Stimulated activated CD4-positive, alpha-beta T cell treated with anti-CD3 and anti-CD28 coated beads, Interleukin-15, amount 100 ng/mL, for 48 hours (primary cell): ENCODE results near the gene TSPAN5.
A peak's percentile ranks its signal among the peaks of the same experiment; 100 is the strongest.
"Not testable (repeated sequence)": the region's sequence is repeated elsewhere in the genome, so short reads cannot be mapped to it uniquely, and the experiment has no call there.

ENCODE experiments used
- DNase-seq, 2 donors: peaks; one replicate each; pipeline ENCODE4 v3.0.0-alpha.2; 2020; ENCODE audit warnings: low read depth in 2 of 2

TSPAN5 gene

DNA sequence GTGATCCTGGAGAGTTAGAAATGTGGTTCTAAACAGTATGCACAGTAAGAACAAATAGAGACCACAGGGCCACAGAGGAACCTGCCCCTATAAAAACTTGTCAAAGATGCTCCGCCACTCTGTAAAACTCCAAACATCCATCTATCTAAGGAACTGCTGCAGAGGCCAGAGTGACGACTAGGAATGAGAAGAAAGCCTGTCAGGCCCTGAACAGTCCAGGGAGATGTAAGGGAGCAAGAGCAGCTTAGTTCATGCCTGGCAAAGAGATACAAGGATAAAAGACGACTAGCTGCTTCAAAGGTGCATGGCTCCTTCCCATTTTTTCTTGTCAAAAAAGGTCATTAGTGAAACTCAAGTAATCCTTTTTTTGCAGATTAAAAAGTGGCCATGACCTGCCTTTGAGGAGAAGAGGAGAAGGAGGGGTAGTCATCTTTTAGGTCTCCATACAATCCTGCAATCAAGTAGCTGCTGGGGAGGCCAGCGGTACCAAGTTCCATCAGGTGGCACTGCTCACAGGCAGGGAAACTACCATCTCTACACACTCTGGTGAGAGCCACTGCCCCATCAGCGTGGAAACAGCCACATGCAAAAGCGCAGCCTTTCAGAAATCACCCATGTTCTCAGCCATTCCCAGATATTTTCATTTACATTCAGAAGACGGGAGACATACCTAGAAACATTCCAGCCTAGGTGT is 162.1 kb downstream of the TSPAN5 start:
- no peak for DNase-seq

DNA sequence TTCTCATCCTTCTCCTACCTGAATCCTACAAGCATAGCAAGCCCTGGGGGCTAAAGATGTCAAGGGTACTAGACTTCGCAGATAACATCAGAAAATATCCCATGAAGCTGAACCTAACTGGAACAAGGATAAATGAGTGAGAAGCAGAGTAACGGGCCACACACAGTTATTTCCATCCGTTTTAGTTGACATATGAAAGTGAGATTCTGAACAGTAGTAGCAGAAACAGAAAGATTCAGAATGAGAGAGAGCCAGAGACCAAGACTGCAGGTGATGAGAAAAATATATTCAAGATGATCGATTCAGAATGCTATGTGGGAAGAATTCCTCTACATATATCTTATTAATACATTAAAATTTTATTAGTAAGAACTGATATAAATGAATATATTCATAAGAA is 165.1 kb downstream of the TSPAN5 start:
- no peak for DNase-seq

DNA sequence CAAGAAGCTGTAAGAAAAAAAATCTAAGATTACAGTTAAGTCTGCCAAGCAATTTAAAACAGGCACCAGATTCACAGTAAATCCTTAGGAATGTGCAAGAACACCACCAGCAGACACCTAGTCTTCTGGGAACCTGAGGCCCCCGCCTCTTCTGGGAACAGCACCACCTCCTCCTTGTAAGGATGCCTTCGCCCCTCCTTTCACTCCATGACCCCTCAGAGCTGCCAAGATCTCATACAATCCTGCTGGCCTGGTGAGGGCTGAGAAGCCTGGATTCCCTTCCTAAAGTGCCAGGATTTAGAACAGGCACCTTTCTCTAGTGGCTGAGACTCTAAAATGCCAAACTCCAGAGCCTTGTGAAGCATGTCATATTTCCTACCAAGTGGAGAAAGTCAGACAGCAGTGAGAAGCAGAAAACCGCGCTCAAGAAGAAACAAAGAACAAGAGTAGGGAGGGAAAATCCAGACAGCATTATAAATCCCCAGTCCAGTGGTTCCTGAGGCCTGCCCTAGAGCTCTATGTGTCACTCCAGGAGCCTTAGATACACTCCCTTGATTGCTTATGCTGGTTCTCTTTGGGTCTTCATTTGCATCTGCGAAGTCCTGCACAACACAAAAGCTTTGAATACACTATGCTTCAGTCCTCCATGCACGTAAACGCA is 166.4 kb downstream of the TSPAN5 start:
- no peak for DNase-seq

DNA sequence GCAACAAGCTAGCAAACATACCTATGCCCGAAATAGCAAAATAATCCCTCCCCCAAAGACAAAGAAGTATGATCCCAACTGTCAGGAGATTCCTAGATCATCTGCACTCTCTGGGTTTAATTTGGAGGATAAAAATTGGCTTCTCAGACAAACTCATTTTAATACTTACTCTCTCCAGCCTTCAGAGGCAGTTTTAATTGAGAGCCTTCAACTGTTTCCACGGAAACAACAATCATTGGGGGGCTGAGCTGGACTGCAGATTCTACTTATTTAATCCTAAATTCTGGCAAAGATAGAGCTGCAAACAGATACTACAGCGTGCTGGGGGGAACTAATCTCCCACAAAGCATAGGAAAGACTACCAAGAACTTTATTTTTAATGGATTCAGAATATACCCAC is 168.2 kb downstream of the TSPAN5 start:
- no peak for DNase-seq

DNA sequence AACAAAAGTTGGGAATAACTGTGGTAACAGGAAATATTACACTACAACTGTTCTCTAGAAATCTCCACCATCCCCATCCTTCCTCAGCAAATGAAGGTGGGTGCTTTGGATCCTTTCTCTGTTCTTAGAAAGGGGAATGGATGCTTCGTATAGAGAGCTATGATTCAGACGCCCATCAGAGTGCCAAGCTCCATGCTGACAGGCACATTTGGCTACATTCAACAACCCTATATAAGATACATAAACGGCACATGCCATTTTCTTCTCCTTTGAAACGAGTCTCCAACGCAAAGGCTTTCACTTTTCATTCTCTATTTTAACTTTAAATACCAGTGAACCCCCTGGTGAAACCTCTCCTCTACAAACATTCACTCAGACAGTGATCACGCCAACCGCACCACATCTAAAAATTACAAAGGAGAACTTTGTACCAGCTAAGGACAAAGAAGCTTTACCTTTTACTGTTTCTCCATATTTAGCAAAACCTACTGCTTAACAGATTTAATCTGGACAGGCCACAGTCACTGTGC is 172.5 kb downstream of the TSPAN5 start:
- no peak for DNase-seq

DNA sequence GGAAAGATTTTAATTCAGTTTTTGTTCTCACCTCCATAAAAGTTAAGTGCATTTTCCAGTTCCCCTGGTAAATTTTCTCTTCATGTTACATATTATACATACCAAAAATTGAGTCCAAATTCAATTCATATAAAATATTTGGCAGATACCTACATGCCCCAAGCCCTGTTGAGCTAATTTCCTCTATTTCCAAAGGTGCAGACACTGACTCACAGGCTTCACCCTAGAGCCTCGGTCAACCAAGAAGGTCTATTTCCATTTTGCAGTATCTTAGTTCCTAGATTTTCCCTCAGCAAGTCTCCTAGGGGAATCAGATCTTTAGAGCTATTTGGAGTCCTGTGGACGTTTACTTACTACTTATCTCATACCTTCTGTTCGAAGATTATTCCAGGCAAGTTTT is 174.4 kb downstream of the TSPAN5 start:
- DNase-seq, result no peak

DNA sequence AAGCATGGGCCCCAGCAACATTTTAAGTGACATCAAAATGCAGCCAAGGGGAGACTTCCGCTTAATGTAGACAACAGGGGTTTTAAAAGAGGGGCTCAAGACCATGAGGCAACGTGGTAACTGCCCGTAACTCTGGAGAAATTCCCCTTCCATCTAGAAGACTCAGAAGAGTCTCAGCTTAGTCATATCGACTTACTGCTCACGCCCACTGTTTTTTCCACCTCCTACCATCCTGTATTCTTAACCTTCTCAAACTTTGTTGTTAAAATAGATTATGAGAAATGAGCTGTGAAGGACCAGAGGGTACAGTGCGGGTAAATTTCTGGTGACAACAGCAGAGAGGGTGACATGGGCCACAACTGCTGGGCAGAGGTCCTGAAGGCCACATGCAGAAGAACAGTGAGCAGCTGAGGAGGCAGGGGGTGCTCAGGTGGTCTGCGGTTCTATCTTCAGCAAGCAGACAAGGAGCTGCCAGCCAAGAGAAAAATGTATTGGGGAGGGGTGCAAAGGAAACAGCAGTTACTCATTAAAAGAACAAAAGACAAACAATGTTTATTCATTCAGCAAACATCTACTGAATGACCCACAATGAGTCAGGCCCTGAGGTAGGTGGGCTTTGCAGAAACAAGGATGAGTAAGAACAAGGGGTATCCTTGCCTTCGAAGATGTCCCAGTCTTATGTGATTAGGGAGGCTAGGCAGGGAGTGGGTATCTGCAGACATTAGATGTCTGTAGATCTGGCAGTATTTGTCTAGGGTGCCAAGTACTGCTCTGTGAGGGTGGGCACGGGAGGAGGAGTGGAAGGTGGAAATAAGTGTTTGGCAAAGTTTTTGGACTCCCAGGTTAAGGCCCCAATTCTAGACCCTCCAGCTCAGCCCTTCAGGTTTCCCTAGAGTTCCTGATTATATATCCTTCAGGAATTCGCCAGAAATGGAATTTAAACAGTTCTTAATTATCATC is 175.3 kb downstream of the TSPAN5 start:
- peak; percentile 30 to 38 for DNase-seq

DNA sequence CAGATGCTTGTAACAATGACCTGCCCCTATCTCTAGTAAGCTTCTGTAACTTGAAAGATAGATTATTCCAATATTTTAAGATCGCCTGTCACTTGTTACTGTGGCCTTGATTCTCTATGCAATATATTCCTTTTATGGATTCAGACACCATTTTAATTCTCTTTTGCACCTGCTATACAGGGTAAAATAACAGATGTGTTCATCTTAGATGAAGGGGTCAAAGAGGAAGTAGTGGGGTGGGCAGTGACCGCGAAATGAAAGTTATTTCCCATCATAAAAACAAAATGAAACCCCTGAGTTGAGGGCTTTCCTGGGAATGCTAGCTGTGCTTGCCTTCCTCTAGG is 175.9 kb downstream of the TSPAN5 start:
- DNase-seq, result no peak

DNA sequence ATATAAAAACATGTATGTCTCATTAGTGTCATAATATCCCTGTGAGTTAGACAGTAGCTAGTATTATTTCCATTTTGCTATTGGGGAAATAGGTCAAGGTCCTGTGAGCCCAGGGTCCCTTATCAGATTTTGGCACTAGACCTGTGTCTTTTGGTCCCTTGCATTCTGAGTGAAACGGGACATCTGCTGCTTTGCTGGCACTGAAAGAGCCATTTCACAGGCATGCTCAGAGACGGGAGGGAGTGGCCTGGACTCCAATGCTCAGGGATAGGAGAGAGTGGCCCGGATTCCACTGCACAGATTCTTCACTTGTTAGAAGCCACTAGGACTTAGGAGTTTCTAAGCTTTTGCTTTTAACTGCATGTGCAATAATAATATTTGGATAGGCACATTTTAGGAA is 177.2 kb downstream of the TSPAN5 start:
- no peak for DNase-seq

DNA sequence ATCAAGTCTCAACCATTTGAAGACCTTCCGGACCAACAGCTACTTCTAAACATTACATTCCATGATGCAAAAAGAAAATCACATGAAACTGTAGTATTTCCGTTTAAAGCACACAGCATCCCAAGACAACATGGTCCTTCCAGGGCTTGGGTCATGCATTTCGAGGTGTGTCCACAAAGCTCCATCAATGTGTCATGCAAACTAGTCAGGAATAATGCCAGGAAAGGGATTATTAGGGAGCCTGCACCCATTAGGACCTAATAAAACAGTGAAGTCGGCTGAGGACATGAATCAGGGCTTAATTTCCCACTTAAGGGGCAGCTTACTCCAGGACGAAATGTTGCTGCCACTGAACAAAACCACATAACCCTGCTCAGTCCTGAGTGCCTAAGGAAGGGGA is 177.9 kb downstream of the TSPAN5 start:
- no peak for DNase-seq

DNA sequence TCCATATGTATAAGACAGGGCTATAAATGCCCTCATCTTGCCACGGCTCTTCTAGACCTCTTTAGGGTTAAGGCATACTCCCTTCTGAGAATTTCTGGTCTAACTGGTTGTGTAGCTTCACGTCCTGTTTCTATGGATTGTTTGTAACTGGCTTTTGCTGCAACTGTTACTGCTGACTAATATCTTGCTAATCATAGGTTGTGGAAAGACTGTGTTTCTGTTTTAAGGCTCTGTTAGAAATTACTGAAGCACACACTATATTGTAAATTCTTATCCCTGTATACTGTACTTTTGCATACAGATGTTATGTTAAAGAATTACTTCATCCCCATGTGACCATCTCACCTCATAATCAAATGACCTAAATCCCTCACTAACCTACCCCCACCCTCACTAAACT is 178.8 kb downstream of the TSPAN5 start:
- DNase-seq, result not testable (repeated sequence)

DNA sequence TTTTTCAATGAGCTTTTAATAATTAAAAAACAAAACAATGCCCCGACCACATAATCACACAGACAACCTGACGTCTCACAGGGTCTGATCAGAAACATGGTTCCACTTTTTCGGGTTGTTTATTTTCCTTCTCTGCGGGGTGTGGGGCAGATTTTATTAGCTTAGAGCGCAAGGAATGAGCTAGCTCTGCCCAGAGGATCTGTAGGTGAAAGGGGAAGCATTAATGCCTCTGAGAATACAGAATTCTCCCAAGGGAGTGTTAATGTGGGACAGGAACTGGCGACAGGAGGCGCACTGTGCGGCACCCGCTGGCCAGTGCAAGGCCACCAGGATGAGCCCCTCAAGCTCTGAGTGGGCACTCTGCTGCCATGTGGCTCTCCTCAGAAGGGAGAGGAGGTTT is 181.5 kb downstream of the TSPAN5 start:
- DNase-seq, result no peak

DNA sequence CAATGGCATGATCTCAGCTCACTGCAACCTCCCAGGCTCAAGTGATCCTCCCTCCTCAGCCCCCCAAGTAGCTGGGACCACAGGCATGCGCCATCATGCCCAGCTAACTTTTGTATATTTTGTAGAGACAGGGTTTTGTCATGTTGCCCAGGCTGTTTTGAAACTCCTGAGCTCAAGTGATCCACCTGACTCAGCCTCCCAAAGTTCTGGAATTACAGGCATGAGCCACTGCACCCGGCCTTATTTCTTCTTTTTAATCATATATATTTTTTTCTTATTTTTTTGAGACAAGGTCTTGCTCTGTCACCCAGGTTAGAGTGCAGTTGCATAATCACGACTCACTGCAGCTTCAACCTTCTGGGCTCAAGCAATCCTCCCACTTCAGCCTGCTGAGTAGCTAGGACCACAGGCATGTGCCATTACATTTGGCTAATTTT is 184.0 kb downstream of the TSPAN5 start:
- no peak for DNase-seq

DNA sequence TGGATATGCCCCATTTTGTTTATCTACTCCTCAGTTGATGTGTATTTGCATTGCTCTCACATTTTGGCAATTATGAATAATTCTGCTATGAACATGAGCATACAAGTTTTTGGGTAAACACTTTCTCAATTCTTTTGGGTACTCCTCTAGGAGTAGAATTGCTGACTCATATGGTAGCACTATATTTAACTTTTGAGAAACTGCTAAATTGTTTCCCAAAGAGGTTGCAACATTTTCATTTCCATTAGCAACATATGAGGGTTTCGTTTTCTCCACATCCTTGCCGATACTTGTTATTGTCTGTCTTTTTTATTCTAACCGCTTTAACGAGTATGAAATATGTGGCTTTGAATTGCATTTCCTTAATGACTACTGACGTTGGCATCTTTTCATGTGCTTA is 185.4 kb downstream of the TSPAN5 start:
- no peak for DNase-seq

DNA sequence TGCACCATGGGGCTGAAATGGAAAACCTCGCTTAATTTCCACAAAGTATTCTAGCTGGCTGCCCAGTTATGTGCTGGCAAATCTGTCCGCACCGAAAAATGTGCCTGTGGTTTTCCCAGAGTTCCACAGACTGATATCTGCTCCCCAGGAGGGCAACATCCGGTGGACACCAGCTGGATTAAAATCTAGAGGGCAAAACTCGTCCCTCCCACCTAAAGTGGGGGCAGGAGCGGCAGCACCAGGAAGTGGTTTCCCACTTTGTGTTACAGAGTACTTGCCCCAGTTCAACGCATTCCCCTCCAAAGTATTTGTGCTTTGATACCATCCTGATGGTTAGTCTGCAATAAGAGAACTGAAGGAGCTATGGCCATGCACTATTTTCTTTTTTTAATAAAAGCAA is 187.6 kb downstream of the TSPAN5 start:
- no peak for DNase-seq

DNA sequence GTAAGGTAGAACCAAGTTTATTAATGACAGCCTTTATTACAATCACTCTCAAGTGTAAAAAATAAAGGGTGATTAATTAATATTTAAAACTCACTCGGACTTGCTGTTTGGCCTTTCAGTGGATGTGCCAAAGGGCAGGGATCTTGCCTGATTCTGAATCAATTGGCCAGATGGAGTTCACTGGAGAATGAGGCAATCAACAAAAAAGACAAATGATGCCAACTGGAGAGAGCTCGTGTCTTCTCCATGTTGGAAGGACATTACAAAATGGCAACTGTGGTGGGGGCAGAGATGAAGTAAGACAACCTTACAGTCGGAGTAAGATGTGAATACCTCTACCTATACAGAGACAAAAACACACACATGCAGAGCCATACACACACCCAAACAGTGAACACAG is 188.0 kb downstream of the TSPAN5 start:
- no peak for DNase-seq

DNA sequence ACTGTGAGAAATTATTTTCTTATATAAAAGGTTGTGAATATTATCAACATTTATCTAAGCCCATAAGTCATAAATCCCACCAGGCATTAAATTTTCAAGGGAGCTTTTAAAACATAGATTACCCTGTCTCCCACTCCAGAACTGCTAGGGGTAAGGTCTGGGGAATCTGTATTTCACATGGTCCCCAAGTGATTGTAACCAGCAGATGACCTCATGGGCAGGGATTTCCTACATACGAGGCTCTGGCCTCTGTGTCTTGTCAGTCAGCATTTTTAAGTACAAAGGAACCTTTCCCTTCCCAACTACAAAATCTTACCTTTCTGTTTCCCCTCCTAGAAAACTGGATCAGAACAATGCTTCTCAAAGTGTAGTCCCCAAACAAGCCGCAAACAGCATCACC is 188.6 kb downstream of the TSPAN5 start:
- no peak for DNase-seq

DNA sequence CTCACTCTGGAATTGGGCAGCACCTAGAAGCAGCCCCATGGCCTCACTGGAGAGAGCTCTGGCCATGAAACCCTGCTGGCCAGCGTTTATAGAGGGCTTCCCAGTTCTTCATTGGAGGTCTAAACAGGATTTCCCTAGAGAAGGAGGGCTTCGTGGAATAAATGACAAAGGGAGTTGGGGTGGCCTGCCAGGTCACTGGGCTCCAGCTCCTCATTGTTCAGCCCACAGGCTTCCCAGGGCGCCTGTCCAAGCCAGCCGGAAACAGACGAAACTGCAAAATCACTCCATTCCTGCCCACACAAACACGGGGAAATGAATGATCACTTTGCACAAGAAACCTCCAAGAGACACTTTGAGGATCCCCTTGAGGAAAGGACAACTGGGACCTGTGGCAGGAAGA is 189.7 kb downstream of the TSPAN5 start:
- DNase-seq, result no peak

DNA sequence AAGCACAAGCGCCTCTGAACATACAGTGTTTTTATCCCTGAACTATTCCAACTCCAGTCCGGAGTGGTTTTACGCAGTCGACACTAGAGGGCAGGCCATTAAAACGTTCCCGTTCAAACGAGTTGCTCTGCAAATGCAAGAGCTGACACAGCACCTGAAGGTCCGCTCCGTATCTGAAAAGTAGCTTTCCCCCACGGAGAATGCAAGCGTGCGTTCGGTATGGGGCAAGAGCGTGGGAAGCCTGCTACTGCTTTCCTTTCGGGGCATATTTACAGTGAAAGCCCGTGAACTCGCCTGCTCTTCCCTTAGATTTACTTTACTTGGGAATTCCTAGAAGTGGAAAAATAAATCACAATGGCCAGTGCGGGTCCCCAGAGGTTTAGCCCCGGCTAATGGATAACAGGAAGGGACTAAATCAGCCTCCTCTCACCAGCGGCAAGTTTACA is 190.8 kb downstream of the TSPAN5 start:
- peak; percentile 66 to 67 for DNase-seq

DNA sequence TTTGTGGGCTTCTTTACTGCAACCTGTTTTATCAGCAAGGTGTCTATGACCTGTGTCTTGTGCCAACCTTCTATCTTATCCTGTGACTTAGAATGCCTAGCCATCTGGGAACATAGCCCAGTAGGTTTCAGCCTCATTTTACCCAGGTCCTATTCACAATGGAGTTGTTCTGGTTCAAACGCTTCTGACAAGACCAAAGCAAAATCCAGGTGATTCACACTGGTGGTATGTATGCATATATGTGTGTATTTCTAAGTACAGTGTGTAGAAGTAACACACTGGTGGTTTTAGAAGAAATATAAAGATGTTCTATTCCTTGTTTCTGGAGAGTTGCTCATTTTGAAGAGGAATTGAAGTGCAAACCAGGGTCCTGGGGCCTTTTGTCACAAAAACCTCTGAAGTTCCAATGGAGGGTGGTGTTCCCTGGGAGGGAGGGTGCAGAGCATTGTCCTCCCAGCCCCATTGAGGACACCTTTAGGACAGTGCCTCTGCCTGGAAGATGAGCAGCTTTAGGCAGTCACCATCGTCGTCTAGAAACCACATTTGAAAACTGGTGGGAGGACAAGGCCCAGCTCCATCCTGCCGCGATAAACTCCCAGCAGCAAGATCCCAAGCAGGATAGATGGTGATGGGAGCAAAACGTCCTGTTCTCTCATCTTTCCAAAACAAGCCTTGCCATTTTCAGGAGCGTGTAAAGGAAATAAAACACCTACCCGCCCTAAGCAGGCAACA is 191.4 kb downstream of the TSPAN5 start:
- no peak for DNase-seq

DNA sequence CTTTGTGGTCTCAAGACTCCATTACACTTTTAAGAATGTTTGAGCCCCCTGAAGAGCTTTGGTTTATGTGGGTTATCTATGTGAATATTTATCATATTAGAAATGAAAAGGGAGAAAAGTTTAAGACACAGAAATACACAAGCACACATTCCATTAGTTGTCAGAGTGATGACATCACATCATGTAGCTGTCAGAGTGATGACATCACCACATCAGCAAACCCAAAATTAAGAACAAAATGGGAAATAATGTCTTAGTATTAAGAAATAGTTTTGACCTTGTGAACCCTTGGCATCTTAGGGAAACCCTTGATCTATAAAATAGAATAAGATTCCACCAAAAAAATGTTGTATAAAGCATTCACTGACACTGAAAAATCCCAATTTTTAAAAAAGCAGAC is 195.9 kb downstream of the TSPAN5 start:
- DNase-seq, result no peak
